NCI-H82 treated with DMSO at 0.1 percent for 48 hours (cell line): ENCODE data around the gene CTNNA3.

Experiments
- DNase-seq: peaks from one replicate; lab custom pipeline; 2025; ENCODE audit not compliant: unreplicated experiment; lab: John Stamatoyannopoulos, UW

The CTNNA3 gene

GRCh38 chr10:67666416-67667034, 29.5 kb downstream of the CTNNA3 start:
- DNase-seq: no peak

GRCh38 chr10:67665491-67665890, 30.5 kb downstream of the CTNNA3 start:
- no peak for DNase-seq

GRCh38 chr10:67664942-67665341, 31.1 kb downstream of the CTNNA3 start:
- DNase-seq: no peak

- no peak for DNase-seq
These were observed 32.4 kb downstream of the CTNNA3 start for GRCh38 chr10:67663449-67664087.

GRCh38 chr10:67662415-67662814, 33.6 kb downstream of the CTNNA3 start:
- DNase-seq: no peak

GRCh38 chr10:67659497-67659896, 36.5 kb downstream of the CTNNA3 start:
- no peak for DNase-seq

GRCh38 chr10:67657775-67658174, 38.2 kb downstream of the CTNNA3 start:
- DNase-seq: no peak

- no peak for DNase-seq
These were observed 45.4 kb downstream of the CTNNA3 start for GRCh38 chr10:67650558-67650957.

GRCh38 chr10:67648613-67649229, 47.3 kb downstream of the CTNNA3 start:
- DNase-seq: no peak

- no peak for DNase-seq
These were observed 65.1 kb downstream of the CTNNA3 start for GRCh38 chr10:67630904-67631303.

GRCh38 chr10:67629461-67629971, 66.5 kb downstream of the CTNNA3 start:
- DNase-seq: no peak

- no peak for DNase-seq
These were observed 73.0 kb downstream of the CTNNA3 start for GRCh38 chr10:67622984-67623383.

GRCh38 chr10:67622511-67622910, 73.5 kb downstream of the CTNNA3 start:
- DNase-seq: no peak

GRCh38 chr10:67621834-67622233, 74.2 kb downstream of the CTNNA3 start:
- DNase-seq: no peak

GRCh38 chr10:67618116-67618515, 77.9 kb downstream of the CTNNA3 start:
- no peak for DNase-seq

GRCh38 chr10:67612577-67613537, 83.1 kb downstream of the CTNNA3 start:
- DNase-seq: no peak

GRCh38 chr10:67612176-67612575, 83.8 kb downstream of the CTNNA3 start:
- DNase-seq: no peak

GRCh38 chr10:67609996-67610793, 85.8 kb downstream of the CTNNA3 start:
- no peak for DNase-seq

GRCh38 chr10:67608001-67608400, 88.0 kb downstream of the CTNNA3 start:
- no peak for DNase-seq

GRCh38 chr10:67607472-67607871, 88.5 kb downstream of the CTNNA3 start:
- no peak for DNase-seq
